HG02943 (cell line): Measurements from ENCODE around the gene MRPS31.
A peak's percentile ranks its signal among the peaks of the same experiment; 100 is the strongest.
"Not testable (repeated sequence)": the region's sequence is repeated elsewhere in the genome, so short reads cannot be mapped to it uniquely, and the experiment has no call there.

Source experiments
- ATAC-seq: cut with Tn5 transposase; IDR thresholded peaks from one replicate; pipeline ENCODE4 v1.9.1; 2021; ENCODE audit warnings: mild to moderate bottlenecking, low read depth, moderate library complexity; ENCODE audit not compliant: unreplicated experiment

Gene MRPS31

GRCh38 chr13:40790154-40790616 lies 19.2 kb upstream of the MRPS31 start:
- ATAC-seq, result no peak

GRCh38 chr13:40789275-40790153 lies 18.5 kb upstream of the MRPS31 start, which contains the start of gene SLC25A15:
TSS of gene SLC25A15 (plus strand) at chr13:40789611. CDS start at chr13:40793227, 3,616 bp downstream.
- ATAC-seq, result peak; percentile 84

- ATAC-seq, result not testable (repeated sequence)
Observed at GRCh38 chr13:40788540-40789274, 17.7 kb upstream of the MRPS31 start.

- ATAC-seq, result no peak
Observed at GRCh38 chr13:40787062-40787461, 16.1 kb upstream of the MRPS31 start.

- ATAC-seq, result no peak
Observed at GRCh38 chr13:40786568-40786996, 15.6 kb upstream of the MRPS31 start.

GRCh38 chr13:40784540-40784939 lies 13.6 kb upstream of the MRPS31 start:
- no peak for ATAC-seq

GRCh38 chr13:40782971-40783370 lies 12.0 kb upstream of the MRPS31 start:
- not testable (repeated sequence) for ATAC-seq

- no peak for ATAC-seq
Observed at GRCh38 chr13:40781717-40782116, 10.7 kb upstream of the MRPS31 start.

- ATAC-seq, result no peak
Observed at GRCh38 chr13:40780822-40781401, 9.9 kb upstream of the MRPS31 start.

GRCh38 chr13:40779796-40780285 lies 8.9 kb upstream of the MRPS31 start:
- no peak for ATAC-seq

- no peak for ATAC-seq
Observed at GRCh38 chr13:40779049-40779448, 8.1 kb upstream of the MRPS31 start.

GRCh38 chr13:40777809-40778175 lies 6.8 kb upstream of the MRPS31 start:
- no peak for ATAC-seq

GRCh38 chr13:40777166-40777808 lies 6.3 kb upstream of the MRPS31 start:
- ATAC-seq, result peak; percentile 73

GRCh38 chr13:40776681-40777165 lies 5.7 kb upstream of the MRPS31 start:
- peak; percentile 64 for ATAC-seq

- ATAC-seq, result no peak
Observed at GRCh38 chr13:40776232-40776631, 5.2 kb upstream of the MRPS31 start.

- ATAC-seq, result no peak
Observed at GRCh38 chr13:40774672-40775071, 3.7 kb upstream of the MRPS31 start.

- no peak for ATAC-seq
Observed at GRCh38 chr13:40772765-40773473, 1.9 kb upstream of the MRPS31 start.

- ATAC-seq, result no peak
Observed at GRCh38 chr13:40770609-40770933, 419 bp downstream of the MRPS31 start.

GRCh38 chr13:40769970-40770369 lies 1.0 kb downstream of the MRPS31 start:
- ATAC-seq, result no peak

GRCh38 chr13:40765602-40766001 lies 5.4 kb downstream of the MRPS31 start:
- ATAC-seq, result no peak
